Measurements from ENCODE around the gene MSANTD4.

DNA sequence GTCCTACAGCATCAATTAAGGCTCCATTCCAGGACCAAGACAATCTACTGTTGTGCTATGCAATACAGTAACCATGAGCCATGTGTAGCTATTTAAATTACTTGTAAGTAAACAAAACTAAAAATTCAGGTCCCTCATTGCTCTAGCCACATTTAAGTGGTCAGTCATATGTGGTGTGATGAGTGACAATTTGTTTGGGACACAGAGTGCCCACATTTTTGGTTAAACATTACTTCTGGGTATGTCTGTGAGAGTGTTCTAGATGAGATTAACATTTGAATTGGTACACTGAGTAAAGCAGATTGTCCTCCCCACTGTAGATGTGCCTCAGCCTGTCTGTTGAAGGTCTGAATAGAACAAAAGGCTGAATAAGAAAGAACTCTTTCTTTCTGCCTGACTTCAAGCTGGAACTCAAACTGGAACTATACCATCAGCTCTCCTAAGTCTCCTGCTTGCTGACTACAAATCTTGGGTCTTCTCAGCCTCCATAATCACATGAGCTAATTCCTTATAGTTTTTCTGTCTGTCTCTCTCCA is 39.3 kb upstream of the MSANTD4 start:
- no peak for TF ChIP-seq POLR2A (IDR thresholded peaks at IDR 0.05)
- TF ChIP-seq, protein P1, sequence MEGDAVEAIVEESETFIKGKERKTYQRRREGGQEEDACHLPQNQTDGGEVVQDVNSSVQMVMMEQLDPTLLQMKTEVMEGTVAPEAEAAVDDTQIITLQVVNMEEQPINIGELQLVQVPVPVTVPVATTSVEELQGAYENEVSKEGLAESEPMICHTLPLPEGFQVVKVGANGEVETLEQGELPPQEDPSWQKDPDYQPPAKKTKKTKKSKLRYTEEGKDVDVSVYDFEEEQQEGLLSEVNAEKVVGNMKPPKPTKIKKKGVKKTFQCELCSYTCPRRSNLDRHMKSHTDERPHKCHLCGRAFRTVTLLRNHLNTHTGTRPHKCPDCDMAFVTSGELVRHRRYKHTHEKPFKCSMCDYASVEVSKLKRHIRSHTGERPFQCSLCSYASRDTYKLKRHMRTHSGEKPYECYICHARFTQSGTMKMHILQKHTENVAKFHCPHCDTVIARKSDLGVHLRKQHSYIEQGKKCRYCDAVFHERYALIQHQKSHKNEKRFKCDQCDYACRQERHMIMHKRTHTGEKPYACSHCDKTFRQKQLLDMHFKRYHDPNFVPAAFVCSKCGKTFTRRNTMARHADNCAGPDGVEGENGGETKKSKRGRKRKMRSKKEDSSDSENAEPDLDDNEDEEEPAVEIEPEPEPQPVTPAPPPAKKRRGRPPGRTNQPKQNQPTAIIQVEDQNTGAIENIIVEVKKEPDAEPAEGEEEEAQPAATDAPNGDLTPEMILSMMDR (IDR thresholded peaks at IDR 0.05) = no peak
- no peak for TF ChIP-seq EP300 (IDR thresholded peaks at IDR 0.05)
